ENCODE data around the gene GEMIN7. TPM values are rescaled to one million over a fixed set of nuclear protein-coding genes. Genes with fewer than 3 reads are reported as not detected.

The GEMIN7 gene
- total and polyA plus RNA-seq, 2 experiments from 2014 or later: 49.6 to 90.5 TPM

DNA sequence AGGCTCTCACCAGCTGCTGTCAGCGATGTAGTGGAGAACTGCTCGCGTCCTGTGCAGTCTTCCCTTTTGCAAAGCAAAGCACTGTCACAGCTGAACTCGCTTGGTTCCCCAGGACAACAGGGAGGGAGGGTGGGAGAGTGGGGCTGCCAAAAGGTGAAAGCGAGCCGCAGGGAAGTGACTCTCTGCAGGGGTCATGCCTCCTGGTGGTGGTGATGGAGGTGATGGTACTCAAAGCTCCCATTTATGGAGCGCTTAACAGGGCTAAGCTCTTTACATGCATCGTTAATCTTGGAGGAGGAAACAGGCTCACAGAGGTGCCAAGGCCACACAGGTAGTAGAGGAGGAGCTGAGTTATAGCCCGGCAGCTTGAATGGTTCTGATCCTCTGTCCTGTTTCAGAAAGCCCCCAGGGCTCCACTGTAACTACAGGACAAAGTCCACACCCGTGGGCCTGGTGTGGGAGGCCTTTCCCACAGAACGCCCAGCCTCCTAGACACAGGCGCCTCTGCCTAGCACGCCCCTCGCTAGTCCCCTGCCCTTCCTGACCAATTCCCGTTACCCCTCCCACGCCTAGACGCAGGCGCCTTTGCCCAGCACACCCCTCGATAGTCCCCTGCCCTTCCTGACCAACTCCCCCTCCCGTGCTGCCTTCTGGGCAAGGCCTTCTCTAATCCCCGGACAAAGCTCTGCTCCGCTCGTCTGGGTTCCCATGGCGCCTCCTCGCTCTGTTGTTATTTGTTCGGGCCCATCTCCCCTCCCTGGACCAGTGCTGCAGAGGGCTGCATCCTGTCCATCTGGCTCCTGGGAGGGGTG is 24.7 kb downstream of the GEMIN7 start:
- Histone ChIP-seq H3K9me2 (ENCODE audit: insufficient read depth) (no peaks in the 10 kb centered on the region), H3K4me1 (ENCODE audit: insufficient read depth) (peaks cover 12% of the 10 kb centered on the region; the same call in 1 of the 2 replicates), H3K36me3 (ENCODE audit: insufficient read depth) (no peaks in the 10 kb centered on the region), H4K20me1 (replicated peaks; ENCODE audit: insufficient read depth) (peaks cover 57% of the 10 kb centered on the region), H3K4me3 (no peak overlapping the region), H3K79me2 (replicated peaks; ENCODE audit: insufficient read depth) (peaks cover 95% of the 10 kb centered on the region), H2AFZ (no peak overlapping the region), H3F3A (replicated peaks; ENCODE audit: low read depth) (no peaks in the 10 kb centered on the region), H3K27me3 (ENCODE audit: insufficient read depth) (no peaks in the 10 kb centered on the region), H3K27ac (ENCODE audit: low read depth) (no peak overlapping the region), H3K4me2 (no peak overlapping the region)
- no peak for DNase-seq (ENCODE audit: low spot score)
- Mint-ChIP-seq H3K4me3 (no peak overlapping the region; the same call in 2 of the 3 replicates), H3K9me3 (no peaks in the 10 kb centered on the region), H3K36me3 (ENCODE audit: low read depth) (peaks cover 4% of the 10 kb centered on the region; the same call in 2 of the 3 replicates), H3K27ac (no peak overlapping the region; the same call in 1 of the 2 replicates), H3K4me1 (peaks cover 52% of the 10 kb centered on the region), H3K27me3 (ENCODE audit: insufficient read depth, low read depth, poor library complexity) (peaks cover 2% of the 10 kb centered on the region)
- TF ChIP-seq JUNB (IDR thresholded peaks at IDR 0.05; ENCODE audit: unreplicated experiment) (no peak), EZH2 (IDR thresholded peaks at IDR 0.05; ENCODE audit: low read depth, unreplicated experiment) (no peak), ZNF331 (CRISPR knock-in tag; IDR thresholded peaks at IDR 0.05; ENCODE audit: low read depth) (no peak), EZH2phosphoT487 (IDR thresholded peaks at IDR 0.05; ENCODE audit: unreplicated experiment) (no peak), ZNF114 (CRISPR knock-in tag; IDR thresholded peaks at IDR 0.05) (no peak), CREB1 (CRISPR knock-in tag; IDR thresholded peaks at IDR 0.05; ENCODE audit: low read depth) (no peak), STAT1 (IDR thresholded peaks at IDR 0.05; ENCODE audit: unreplicated experiment) (no peak), NANOG (IDR thresholded peaks at IDR 0.05; ENCODE audit: borderline replicate concordance) (no peak), POLR2AphosphoS5 (IDR thresholded peaks at IDR 0.05; ENCODE audit: low read depth) (no peak)
- TF ChIP-seq, protein P1, sequence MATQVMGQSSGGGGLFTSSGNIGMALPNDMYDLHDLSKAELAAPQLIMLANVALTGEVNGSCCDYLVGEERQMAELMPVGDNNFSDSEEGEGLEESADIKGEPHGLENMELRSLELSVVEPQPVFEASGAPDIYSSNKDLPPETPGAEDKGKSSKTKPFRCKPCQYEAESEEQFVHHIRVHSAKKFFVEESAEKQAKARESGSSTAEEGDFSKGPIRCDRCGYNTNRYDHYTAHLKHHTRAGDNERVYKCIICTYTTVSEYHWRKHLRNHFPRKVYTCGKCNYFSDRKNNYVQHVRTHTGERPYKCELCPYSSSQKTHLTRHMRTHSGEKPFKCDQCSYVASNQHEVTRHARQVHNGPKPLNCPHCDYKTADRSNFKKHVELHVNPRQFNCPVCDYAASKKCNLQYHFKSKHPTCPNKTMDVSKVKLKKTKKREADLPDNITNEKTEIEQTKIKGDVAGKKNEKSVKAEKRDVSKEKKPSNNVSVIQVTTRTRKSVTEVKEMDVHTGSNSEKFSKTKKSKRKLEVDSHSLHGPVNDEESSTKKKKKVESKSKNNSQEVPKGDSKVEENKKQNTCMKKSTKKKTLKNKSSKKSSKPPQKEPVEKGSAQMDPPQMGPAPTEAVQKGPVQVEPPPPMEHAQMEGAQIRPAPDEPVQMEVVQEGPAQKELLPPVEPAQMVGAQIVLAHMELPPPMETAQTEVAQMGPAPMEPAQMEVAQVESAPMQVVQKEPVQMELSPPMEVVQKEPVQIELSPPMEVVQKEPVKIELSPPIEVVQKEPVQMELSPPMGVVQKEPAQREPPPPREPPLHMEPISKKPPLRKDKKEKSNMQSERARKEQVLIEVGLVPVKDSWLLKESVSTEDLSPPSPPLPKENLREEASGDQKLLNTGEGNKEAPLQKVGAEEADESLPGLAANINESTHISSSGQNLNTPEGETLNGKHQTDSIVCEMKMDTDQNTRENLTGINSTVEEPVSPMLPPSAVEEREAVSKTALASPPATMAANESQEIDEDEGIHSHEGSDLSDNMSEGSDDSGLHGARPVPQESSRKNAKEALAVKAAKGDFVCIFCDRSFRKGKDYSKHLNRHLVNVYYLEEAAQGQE (IDR thresholded peaks at IDR 0.05; ENCODE audit: unreplicated experiment): no peak
- TF ChIP-seq, protein P2, sequence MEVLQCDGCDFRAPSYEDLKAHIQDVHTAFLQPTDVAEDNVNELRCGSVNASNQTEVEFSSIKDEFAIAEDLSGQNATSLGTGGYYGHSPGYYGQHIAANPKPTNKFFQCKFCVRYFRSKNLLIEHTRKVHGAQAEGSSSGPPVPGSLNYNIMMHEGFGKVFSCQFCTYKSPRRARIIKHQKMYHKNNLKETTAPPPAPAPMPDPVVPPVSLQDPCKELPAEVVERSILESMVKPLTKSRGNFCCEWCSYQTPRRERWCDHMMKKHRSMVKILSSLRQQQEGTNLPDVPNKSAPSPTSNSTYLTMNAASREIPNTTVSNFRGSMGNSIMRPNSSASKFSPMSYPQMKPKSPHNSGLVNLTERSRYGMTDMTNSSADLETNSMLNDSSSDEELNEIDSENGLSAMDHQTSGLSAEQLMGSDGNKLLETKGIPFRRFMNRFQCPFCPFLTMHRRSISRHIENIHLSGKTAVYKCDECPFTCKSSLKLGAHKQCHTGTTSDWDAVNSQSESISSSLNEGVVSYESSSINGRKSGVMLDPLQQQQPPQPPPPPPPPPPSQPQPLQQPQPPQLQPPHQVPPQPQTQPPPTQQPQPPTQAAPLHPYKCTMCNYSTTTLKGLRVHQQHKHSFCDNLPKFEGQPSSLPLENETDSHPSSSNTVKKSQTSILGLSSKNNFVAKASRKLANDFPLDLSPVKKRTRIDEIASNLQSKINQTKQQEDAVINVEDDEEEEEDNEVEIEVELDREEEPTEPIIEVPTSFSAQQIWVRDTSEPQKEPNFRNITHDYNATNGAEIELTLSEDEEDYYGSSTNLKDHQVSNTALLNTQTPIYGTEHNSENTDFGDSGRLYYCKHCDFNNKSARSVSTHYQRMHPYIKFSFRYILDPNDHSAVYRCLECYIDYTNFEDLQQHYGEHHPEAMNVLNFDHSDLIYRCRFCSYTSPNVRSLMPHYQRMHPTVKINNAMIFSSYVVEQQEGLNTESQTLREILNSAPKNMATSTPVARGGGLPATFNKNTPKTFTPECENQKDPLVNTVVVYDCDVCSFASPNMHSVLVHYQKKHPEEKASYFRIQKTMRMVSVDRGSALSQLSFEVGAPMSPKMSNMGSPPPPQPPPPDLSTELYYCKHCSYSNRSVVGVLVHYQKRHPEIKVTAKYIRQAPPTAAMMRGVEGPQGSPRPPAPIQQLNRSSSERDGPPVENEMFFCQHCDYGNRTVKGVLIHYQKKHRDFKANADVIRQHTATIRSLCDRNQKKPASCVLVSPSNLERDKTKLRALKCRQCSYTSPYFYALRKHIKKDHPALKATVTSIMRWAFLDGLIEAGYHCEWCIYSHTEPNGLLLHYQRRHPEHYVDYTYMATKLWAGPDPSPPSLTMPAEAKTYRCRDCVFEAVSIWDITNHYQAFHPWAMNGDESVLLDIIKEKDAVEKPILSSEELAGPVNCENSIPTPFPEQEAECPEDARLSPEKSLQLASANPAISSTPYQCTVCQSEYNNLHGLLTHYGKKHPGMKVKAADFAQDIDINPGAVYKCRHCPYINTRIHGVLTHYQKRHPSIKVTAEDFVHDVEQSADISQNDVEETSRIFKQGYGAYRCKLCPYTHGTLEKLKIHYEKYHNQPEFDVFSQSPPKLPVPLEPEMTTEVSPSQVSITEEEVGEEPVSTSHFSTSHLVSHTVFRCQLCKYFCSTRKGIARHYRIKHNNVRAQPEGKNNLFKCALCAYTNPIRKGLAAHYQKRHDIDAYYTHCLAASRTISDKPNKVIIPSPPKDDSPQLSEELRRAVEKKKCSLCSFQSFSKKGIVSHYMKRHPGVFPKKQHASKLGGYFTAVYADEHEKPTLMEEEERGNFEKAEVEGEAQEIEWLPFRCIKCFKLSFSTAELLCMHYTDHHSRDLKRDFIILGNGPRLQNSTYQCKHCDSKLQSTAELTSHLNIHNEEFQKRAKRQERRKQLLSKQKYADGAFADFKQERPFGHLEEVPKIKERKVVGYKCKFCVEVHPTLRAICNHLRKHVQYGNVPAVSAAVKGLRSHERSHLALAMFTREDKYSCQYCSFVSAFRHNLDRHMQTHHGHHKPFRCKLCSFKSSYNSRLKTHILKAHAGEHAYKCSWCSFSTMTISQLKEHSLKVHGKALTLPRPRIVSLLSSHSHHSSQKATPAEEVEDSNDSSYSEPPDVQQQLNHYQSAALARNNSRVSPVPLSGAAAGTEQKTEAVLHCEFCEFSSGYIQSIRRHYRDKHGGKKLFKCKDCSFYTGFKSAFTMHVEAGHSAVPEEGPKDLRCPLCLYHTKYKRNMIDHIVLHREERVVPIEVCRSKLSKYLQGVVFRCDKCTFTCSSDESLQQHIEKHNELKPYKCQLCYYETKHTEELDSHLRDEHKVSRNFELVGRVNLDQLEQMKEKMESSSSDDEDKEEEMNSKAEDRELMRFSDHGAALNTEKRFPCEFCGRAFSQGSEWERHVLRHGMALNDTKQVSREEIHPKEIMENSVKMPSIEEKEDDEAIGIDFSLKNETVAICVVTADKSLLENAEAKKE (CRISPR knock-in tag; IDR thresholded peaks at IDR 0.05): no peak
- TF ChIP-seq, protein P3, sequence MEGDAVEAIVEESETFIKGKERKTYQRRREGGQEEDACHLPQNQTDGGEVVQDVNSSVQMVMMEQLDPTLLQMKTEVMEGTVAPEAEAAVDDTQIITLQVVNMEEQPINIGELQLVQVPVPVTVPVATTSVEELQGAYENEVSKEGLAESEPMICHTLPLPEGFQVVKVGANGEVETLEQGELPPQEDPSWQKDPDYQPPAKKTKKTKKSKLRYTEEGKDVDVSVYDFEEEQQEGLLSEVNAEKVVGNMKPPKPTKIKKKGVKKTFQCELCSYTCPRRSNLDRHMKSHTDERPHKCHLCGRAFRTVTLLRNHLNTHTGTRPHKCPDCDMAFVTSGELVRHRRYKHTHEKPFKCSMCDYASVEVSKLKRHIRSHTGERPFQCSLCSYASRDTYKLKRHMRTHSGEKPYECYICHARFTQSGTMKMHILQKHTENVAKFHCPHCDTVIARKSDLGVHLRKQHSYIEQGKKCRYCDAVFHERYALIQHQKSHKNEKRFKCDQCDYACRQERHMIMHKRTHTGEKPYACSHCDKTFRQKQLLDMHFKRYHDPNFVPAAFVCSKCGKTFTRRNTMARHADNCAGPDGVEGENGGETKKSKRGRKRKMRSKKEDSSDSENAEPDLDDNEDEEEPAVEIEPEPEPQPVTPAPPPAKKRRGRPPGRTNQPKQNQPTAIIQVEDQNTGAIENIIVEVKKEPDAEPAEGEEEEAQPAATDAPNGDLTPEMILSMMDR (conservative IDR thresholded peaks at IDR 0.05; ENCODE audit: low read depth in 2 of 2): no peak
- TF ChIP-seq, protein P4, sequence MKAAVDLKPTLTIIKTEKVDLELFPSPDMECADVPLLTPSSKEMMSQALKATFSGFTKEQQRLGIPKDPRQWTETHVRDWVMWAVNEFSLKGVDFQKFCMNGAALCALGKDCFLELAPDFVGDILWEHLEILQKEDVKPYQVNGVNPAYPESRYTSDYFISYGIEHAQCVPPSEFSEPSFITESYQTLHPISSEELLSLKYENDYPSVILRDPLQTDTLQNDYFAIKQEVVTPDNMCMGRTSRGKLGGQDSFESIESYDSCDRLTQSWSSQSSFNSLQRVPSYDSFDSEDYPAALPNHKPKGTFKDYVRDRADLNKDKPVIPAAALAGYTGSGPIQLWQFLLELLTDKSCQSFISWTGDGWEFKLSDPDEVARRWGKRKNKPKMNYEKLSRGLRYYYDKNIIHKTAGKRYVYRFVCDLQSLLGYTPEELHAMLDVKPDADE (IDR thresholded peaks at IDR 0.05): no peak
- ATAC-seq: peak; percentile 28

All from GM23338 (cell line).